Activated CD8-positive, alpha-beta T cell treated with anti-CD3 and anti-CD28 coated beads for 36 hours (primary cell): ENCODE measurements around the gene RAB6A. TPM values are rescaled to one million over a fixed set of nuclear protein-coding genes. Genes with fewer than 3 reads are reported as not detected.
"Not testable (repeated sequence)": the region's sequence is repeated elsewhere in the genome, so short reads cannot be mapped to it uniquely, and the experiment has no call there.

Experiments used
- ATAC-seq: fragments of 200-7000 bp; cut with Tn5 transposase; one replicate; pipeline ENCODE4 v1.10.0; 2021; ENCODE audit warnings: mild to moderate bottlenecking, moderate library complexity
- CTCF ChIA-PET: fragments of 350-600 bp; sonication (Branson Sonifier 250); formaldehyde crosslinking; loops from one replicate; lab custom pipeline; 2021; ENCODE audit warnings: antibody characterized with exemption; lab: Charles Lee
- POLR2A ChIA-PET: fragments of 350-600 bp; sonication (Branson Sonifier 250); formaldehyde crosslinking; loops from one replicate; lab custom pipeline; 2021; ENCODE audit warnings: antibody characterized with exemption; lab: Charles Lee
- DNase-seq: peaks from one replicate; pipeline ENCODE4 v3.0.0-alpha.2; 2020
- H3K27ac Mint-ChIP-seq: one replicate; pipeline ENCODE4 v1.8.0; 2021; ENCODE audit warnings: mild to moderate bottlenecking, mixed read lengths
- H3K27me3 Mint-ChIP-seq: one replicate; pipeline ENCODE4 v1.8.0; 2021; ENCODE audit warnings: mixed read lengths
- H3K36me3 Mint-ChIP-seq: one replicate; pipeline ENCODE4 v1.8.0; 2021; ENCODE audit warnings: low read depth, mixed read lengths
- H3K4me1 Mint-ChIP-seq: one replicate; pipeline ENCODE4 v1.8.0; 2021; ENCODE audit warnings: low read depth, mixed read lengths
- H3K4me3 Mint-ChIP-seq: one replicate; pipeline ENCODE4 v1.8.0; 2021; ENCODE audit warnings: mild to moderate bottlenecking, moderate library complexity, mixed read lengths
- H3K9me3 Mint-ChIP-seq: one replicate; pipeline ENCODE4 v1.8.0; 2021; ENCODE audit warnings: mixed read lengths
- intact Hi-C: fragments of 100-400 bp; cut with micrococcal nuclease; formaldehyde crosslinking; loops from one replicate; pipeline ENCODE4 v1.10.0; 2022
- total RNA-seq, 2 experiments: library from RNA; stranded (reverse); gene quantifications; one replicate each; pipeline ENCODE4 v1.2.3, GENCODE V29; 2021
- TF ChIP-seq, protein P1 (sequence below): fragments of 200-600 bp; IDR thresholded peaks from one replicate; pipeline ENCODE4 v1.8.0; 2022; ENCODE audit warnings: antibody characterized with exemption, mild to moderate bottlenecking

Gene RAB6A
- total RNA-seq, 2 experiments from 2014 or later: 75.3 to 77.6 TPM

DNA sequence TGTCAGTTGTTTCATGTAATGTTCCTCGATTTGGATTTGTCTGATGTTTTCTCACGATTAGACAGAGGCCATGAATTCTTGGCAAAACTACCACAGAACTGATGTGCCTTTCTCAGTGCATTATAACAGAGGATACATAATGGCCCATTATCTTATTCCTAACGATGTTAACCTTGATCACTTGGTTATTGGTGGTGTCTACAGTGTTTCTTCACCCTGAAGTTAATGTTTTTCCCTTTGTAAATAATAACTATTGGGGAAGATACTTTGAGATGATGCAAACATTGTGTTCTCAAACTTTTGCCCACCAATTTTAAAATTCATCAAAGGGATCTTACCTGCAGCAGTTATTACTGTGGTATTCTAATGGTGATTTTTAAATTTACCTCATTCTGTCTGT, 13.1 kb downstream of the RAB6A start:
- intact Hi-C loops: no loop called here
- ATAC-seq: no peak
- DNase-seq: no peak
- POLR2A ChIA-PET: interaction anchor here (1.3 kb wide), 1 partner anchor 13 kb away, joined by 3 read pairs; the partner anchor contains the start of gene RAB6A
- CTCF ChIA-PET: no interaction called here
- Mint-ChIP-seq H3K4me3 (no peak overlapping the region), H3K9me3 (no peaks in the 10 kb centered on the region), H3K27ac (no peak overlapping the region), H3K27me3 (no peaks in the 10 kb centered on the region), H3K4me1 (peaks cover 45% of the 10 kb centered on the region), H3K36me3 (peaks cover 19% of the 10 kb centered on the region)
- TF ChIP-seq, protein P1, sequence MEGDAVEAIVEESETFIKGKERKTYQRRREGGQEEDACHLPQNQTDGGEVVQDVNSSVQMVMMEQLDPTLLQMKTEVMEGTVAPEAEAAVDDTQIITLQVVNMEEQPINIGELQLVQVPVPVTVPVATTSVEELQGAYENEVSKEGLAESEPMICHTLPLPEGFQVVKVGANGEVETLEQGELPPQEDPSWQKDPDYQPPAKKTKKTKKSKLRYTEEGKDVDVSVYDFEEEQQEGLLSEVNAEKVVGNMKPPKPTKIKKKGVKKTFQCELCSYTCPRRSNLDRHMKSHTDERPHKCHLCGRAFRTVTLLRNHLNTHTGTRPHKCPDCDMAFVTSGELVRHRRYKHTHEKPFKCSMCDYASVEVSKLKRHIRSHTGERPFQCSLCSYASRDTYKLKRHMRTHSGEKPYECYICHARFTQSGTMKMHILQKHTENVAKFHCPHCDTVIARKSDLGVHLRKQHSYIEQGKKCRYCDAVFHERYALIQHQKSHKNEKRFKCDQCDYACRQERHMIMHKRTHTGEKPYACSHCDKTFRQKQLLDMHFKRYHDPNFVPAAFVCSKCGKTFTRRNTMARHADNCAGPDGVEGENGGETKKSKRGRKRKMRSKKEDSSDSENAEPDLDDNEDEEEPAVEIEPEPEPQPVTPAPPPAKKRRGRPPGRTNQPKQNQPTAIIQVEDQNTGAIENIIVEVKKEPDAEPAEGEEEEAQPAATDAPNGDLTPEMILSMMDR: no peak

DNA sequence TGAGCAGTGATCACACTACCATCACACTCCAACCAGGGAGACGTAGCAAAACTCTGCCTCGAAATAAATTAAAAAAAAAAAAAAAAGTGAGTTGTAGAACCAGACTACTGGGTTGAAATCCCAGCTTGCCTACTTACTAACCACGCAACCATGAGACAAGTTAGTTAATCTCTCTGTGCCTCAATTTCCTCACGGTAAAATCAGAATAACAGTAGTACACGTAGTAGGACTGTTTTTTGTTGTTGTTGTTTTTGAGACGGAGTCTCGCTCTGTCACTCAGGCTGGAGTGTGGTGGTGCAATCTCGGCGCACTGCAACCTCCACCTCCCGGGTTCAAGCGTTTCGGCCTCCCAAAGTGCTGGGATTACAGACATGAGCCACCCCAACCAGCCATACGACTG, 14.2 kb downstream of the RAB6A start:
- ChIA-PET CTCF (no interaction called here), POLR2A (no interaction called here)
- DNase-seq (no peak), ATAC-seq (no peak)
- TF ChIP-seq, protein P1: no peak
- Mint-ChIP-seq H3K27me3 (no peaks in the 10 kb centered on the region), H3K4me1 (peaks cover 36% of the 10 kb centered on the region), H3K36me3 (peaks cover 14% of the 10 kb centered on the region), H3K4me3 (no peak overlapping the region), H3K27ac (no peak overlapping the region), H3K9me3 (no peaks in the 10 kb centered on the region)
- intact Hi-C loops: no loop called here

DNA sequence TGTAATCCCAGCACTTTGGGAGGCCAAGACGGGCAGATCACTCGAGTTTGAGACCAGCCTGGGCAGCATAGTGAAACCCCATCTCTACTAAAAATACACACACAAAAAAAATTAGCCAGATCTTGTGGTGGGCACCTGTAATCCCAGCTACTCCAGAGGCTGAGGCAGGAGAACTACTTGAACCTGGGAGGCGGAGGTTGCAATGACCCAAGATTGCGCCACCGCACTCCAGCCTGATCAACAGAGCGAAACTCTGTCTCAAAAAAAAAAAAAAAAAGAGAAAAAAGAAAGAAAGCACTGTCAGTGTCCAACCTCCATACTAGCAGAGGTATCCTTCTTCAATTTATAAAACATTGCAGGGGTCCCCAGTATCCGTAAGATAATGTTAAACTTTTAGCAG, 17.8 kb downstream of the RAB6A start:
- peaks cover 9% of the 10 kb centered on the region for H3K36me3 Mint-ChIP-seq
- no peaks in the 10 kb centered on the region for H3K27me3 Mint-ChIP-seq
- intact Hi-C loops: no loop called here
- ChIA-PET POLR2A (no interaction called here), CTCF (no interaction called here)
- TF ChIP-seq, protein P1: no peak
- H3K4me1 Mint-ChIP-seq: peaks cover 20% of the 10 kb centered on the region
- DNase-seq (no peak), ATAC-seq (no peak)
- no peak overlapping the region for H3K4me3 Mint-ChIP-seq
- H3K27ac Mint-ChIP-seq: no peak overlapping the region
- H3K9me3 Mint-ChIP-seq: no peaks in the 10 kb centered on the region

DNA sequence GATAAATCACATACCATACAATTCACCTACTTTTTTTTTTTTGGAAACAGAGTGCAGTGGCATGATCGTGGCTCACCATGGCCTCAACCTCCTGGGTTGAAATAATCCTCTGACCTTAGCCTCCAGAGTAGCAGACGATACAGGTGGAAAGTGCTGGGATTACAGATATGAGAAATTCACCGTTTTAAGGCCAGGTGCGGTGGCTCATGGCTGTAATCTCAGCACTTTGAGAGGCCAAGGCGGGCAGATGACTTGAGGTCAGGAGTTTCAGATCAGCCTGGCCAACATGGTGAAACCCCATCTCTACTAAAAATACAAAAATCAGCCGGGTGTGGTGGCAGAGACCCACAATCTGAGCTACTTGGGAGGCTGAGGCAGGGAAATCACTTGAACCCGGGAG, 24.9 kb downstream of the RAB6A start:
- H3K4me3 Mint-ChIP-seq, ATAC-seq, intact Hi-C loops, H3K9me3 Mint-ChIP-seq, CTCF ChIA-PET, H3K27me3 Mint-ChIP-seq, POLR2A ChIA-PET, DNase-seq, H3K36me3 Mint-ChIP-seq, H3K27ac Mint-ChIP-seq: not testable (repeated sequence)
- peaks cover 14% of the 10 kb centered on the region for H3K4me1 Mint-ChIP-seq

DNA sequence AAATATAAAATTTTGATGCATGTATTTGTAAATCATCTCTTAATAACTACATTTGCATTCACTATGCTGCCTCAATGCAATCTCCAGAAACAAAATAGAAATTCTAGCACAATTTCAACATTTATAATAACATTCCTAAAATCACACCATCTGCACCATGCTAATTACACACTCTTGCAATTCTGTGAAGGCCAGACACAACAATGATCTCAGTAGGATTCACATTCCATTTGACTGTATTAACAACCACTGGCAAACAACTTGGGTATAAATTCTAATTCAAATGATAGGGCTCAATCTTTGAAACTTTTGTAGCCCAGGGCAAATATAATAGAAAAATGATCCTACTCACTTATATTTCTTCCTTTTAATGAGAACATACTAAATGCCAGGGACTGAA, 25.9 kb downstream of the RAB6A start:
- ChIA-PET POLR2A (no interaction called here), CTCF (no interaction called here)
- Mint-ChIP-seq H3K9me3 (no peaks in the 10 kb centered on the region), H3K27me3 (no peaks in the 10 kb centered on the region), H3K4me3 (no peak overlapping the region), H3K27ac (no peak overlapping the region), H3K36me3 (peaks cover 7% of the 10 kb centered on the region), H3K4me1 (peaks cover 15% of the 10 kb centered on the region)
- DNase-seq (no peak), ATAC-seq (no peak)
- intact Hi-C loops: no loop called here
- TF ChIP-seq, protein P1: no peak

DNA sequence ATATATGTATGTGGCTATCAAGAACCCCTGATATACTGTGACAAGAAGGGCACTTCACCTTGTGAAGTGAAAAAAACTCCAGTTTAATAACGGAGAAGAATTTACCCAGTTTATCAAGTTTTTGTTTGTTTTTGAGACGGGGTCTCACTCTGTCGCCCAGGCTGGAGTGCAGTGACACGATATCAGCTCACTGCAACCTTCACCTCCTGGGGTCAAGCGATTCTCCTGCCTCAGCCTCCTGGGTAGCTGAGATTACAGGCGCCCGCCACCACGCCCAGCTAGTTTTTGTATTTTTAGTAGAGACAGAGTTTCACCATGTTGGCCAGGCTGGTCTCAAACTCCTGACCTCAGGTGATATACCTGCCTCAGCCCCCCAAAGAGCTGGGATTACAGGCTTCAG, 26.9 kb downstream of the RAB6A start:
- H3K4me1 Mint-ChIP-seq: peaks cover 23% of the 10 kb centered on the region
- H3K4me3 Mint-ChIP-seq, CTCF ChIA-PET, H3K27me3 Mint-ChIP-seq, DNase-seq, ATAC-seq, H3K27ac Mint-ChIP-seq, H3K9me3 Mint-ChIP-seq, POLR2A ChIA-PET, intact Hi-C loops: not testable (repeated sequence)
- H3K36me3 Mint-ChIP-seq: peaks cover 14% of the 10 kb centered on the region

DNA sequence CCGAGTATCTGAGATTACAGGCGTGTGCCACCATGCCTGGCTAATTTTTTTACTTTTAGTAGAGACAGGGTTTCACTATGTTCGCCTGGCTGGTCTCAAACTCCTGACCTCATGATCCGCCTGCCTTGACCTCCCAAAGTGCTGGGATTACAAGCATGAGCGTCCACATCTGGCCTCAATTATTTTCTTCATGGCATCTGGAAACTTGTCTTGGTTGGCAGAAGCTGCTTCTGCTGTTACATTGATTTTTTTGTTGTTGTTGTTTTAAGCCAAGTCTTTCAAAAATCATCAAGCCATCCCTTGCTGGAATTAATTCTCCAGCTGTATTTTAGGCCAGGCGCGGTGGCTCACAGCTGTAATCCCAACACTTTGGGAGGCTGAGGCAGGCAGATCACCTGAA, 27.9 kb downstream of the RAB6A start:
- intact Hi-C loops, H3K9me3 Mint-ChIP-seq, H3K27me3 Mint-ChIP-seq, H3K27ac Mint-ChIP-seq, CTCF ChIA-PET, ATAC-seq, H3K4me3 Mint-ChIP-seq, DNase-seq: not testable (repeated sequence)
- POLR2A ChIA-PET: interaction anchor here (1.2 kb wide), 1 partner anchor 13 kb away, joined by 3 read pairs; no protein-coding TSS in a partner anchor
- Mint-ChIP-seq H3K36me3 (peaks cover 16% of the 10 kb centered on the region), H3K4me1 (peaks cover 32% of the 10 kb centered on the region)
